T-helper 2 cell treated with Interferon-gamma antibody and Interleukin-4, amounts not matched to agents 5 μg/mL and 100 μg/mL, for 36 hours (primary cell): Measurements from ENCODE around the gene CDKN2B.

Experiments
- DNase-seq: peaks from one replicate; pipeline ENCODE4 v3.0.0; 2021; ENCODE audit warnings: low spot score
- H3K27ac Mint-ChIP-seq: one replicate; pipeline ENCODE4 v1.8.0; 2021; ENCODE audit warnings: mild to moderate bottlenecking, mixed read lengths
- H3K27me3 Mint-ChIP-seq: one replicate; pipeline ENCODE4 v1.8.0; 2021; ENCODE audit warnings: low read depth, mixed read lengths
- H3K36me3 Mint-ChIP-seq: one replicate; pipeline ENCODE4 v1.8.0; 2021; ENCODE audit warnings: low read depth, mixed read lengths
- H3K4me1 Mint-ChIP-seq: one replicate; pipeline ENCODE4 v1.8.0; 2021; ENCODE audit warnings: low read depth, mixed read lengths
- H3K4me3 Mint-ChIP-seq: one replicate; pipeline ENCODE4 v1.8.0; 2022; ENCODE audit warnings: mild to moderate bottlenecking, moderate library complexity, mixed read lengths
- H3K9me3 Mint-ChIP-seq: one replicate; pipeline ENCODE4 v1.8.0; 2021; ENCODE audit warnings: mixed read lengths

Gene CDKN2B

DNA sequence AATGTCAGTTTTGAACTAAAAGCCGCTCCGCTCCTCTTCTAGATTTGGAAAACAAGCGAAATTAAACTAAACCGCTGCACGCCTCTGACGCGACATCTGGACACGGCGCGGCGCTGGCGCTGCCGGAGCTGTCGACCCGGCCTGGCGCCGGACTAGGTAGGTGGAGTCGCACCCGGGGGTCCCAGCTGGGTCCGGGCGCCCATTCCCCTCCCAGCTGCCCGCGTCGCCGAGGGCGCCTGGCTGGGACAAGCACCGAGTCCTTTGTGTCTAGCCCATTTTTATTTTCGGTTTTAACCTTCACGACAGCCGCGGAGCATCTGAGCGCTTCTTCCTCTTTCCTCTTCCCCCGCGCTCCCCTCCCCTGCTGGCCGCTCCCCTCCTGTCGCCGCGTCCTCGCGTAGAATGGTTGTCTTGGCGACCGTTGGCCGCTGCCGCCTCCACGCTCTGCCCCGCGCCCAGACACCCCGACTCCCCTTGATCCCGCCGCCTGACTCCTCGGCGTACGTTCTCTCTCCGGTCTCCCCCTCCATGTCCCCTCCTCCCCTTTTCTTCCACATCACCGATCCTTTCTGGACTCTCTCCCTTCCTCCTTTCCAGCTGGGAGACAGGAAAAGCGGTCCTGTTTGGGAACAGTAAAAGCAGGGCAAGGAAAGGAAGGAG, 14.0 kb downstream of the CDKN2B start:
- H3K4me3 Mint-ChIP-seq, result peak overlapping the region; percentile 96
- no peaks in the 10 kb centered on the region for H3K9me3 Mint-ChIP-seq
- peaks cover 15% of the 10 kb centered on the region for H3K36me3 Mint-ChIP-seq
- peak; percentile 78 for DNase-seq
- H3K27me3 Mint-ChIP-seq, result peaks cover 37% of the 10 kb centered on the region
- peak overlapping the region; percentile 100 for H3K27ac Mint-ChIP-seq
- peaks cover 23% of the 10 kb centered on the region for H3K4me1 Mint-ChIP-seq

DNA sequence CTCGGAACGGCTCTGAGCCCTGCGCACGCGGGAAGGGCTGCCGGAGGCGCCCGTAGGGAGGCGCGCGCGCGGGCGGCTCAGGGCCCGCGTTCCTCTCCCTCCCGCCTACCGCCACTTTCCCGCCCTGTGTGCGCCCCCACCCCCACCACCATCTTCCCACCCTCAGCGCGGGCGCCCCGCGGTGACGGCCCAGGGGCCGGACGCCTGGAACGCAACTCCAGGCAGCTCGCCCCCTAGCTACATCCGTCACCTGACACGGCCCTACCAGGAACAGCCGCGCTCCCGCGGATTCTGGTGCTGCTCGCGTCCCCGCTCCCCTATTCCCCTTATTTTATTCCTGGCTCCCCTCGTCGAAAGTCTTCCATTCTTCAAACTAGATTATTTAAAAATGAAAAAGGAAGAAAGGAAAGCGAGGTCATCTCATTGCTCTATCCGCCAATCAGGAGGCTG, 14.5 kb downstream of the CDKN2B start, which contains the start of gene CDKN2B-AS1:
CDKN2B-AS1 (plus strand) TSS at position 236 of the 450 bp plus-strand sequence.
- Mint-ChIP-seq H3K9me3 (peaks cover 3% of the 10 kb centered on the region), H3K27me3 (peaks cover 37% of the 10 kb centered on the region), H3K4me1 (peaks cover 23% of the 10 kb centered on the region), H3K27ac (peak within 1 kb of the TSS; percentile 100), H3K36me3 (peaks cover 20% of the 10 kb centered on the region), H3K4me3 (peak within 1 kb of the TSS; percentile 96)
- DNase-seq, result peak; percentile 49

DNA sequence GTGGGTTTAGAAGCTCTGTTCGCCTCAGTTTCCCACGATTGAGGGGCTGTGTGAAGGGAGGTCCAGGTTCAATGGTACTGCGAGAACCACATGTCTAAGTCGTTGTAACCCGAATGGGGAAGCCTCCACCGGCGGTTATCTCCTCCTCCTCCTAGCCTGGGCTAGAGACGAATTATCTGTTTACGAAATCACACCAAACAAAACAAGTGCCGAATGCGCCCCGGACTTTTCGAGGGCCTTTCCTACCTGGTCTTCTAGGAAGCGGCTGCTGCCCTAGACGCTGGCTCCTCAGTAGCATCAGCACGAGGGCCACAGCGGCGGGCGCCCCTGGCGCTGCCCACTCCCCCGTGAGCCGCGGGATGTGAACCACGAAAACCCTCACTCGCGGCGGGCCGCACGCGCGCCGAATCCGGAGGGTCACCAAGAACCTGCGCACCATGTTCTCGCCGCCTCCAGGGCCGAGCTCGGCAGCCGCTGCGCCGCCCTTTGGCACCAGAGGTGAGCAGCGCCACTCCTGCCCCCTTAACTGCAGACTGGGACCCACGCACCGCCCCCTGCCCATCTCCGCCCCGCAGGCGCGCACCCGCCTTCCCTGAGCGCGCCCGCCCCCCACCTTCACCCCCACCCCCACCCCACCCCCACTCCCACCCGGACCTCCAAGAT, 15.1 kb downstream of the CDKN2B start, which contains the start of gene CDKN2A:
CDKN2A (minus strand) TSS at position 500 of the 663 bp plus-strand sequence.
- Mint-ChIP-seq H3K27ac (peak within 1 kb of the TSS; percentile 100), H3K9me3 (peaks cover 9% of the 10 kb centered on the region), H3K36me3 (peaks cover 26% of the 10 kb centered on the region), H3K4me1 (peaks cover 23% of the 10 kb centered on the region), H3K4me3 (peak within 1 kb of the TSS; percentile 96), H3K27me3 (peaks cover 40% of the 10 kb centered on the region)
- DNase-seq, result peak; percentile 62

DNA sequence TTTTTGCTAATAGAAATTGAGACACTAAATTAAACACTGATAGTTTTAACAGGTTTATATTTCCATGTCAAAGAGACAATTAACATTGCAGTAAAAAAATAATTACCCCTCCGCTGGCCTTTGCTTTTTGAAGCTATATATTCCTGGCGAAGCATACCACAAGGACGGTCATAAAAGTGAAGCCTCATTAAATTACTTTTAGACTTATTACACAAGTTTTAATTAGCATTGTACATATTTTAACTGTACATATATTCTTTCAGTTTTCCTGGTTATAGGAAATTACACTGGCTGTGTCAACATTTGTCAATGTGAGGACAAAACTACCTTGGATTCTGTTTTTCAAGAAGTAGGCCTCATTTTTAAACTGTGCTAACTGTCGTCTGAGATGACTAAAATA, 16.1 kb downstream of the CDKN2B start:
- DNase-seq, result no peak
- Mint-ChIP-seq H3K36me3 (peaks cover 29% of the 10 kb centered on the region), H3K27me3 (peaks cover 45% of the 10 kb centered on the region), H3K4me3 (peak overlapping the region; percentile 96), H3K4me1 (peaks cover 28% of the 10 kb centered on the region), H3K9me3 (peaks cover 12% of the 10 kb centered on the region), H3K27ac (peak overlapping the region; percentile 69)

DNA sequence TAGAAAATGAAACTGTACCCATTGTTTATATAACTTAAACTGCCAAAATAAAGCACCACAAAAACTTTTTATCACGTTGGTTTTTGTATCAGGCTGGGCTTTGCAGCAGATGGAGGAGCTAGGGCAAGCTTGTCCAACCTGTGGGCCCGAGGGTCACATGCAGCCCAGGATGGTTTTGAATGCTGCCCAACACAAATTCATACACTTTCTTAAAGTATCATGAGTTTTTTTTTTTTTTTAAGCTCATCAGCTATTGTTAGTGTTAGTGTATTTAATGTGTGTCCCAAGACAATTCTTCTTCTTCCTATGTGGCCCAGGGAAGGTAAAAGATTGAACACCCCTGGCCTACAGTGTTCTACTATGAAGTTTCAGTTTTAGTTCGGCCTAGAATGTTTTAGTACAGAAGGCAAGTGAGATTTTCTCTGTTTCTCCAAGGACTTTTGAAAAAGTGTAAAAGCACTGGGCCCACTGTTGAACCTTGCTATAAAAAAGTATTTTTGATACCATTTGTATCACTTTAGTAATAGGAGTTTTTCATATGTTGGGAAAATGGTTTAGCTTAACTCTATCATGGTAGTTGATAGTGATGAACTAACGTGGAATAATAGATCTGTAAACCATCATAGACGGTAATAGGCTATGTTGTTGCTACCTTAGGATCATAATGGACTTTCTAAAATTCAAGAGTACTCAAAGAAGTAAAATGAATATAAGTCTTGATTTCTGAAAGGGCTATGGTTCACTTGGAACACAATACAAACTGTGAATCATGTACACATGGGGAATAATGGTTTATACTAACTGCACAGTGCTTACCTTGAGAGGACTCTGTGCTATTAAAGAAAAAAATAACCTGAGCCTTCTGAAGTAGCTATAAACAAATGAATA, 17.8 kb downstream of the CDKN2B start:
- Mint-ChIP-seq H3K27me3 (peaks cover 49% of the 10 kb centered on the region), H3K36me3 (peaks cover 26% of the 10 kb centered on the region), H3K27ac (no peak overlapping the region), H3K9me3 (peaks cover 12% of the 10 kb centered on the region), H3K4me1 (peaks cover 29% of the 10 kb centered on the region), H3K4me3 (peak overlapping the region; percentile 34)
- DNase-seq, result no peak

DNA sequence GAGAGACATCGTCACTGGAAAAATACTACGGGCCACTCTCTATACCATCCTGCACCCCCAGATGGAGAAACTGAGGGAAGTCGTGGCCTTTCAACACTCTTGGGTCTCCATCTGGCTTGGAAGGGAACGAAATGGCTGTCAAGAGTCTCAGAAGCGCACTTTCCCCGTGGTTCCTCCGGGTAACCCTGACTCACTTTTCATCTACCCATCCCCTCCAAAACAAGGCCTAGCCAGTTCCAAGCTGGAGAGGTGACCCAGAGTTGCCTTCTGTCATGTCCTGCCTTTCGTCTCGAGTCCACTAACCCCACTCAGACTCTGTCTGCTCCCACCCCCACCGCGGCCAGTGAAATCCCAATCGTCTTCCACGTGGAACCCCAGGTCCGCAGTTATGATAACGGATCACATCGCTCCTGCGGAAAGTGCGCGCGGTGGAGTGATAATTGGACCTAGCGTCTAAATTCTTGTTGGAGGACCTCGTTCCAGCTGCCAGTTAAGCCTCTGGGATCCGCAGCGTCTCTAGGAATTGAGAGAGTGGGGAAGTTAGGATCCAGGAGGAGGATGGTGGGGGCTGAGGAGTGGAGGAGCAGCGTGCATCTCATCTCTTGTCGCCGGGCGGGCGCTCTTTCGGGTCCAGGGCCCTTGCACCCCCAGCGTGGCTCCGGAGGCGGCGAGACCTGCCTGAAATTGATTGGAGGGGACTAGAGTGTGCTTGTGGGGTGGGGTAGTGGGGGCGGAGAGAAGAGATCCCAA, 19.5 kb downstream of the CDKN2B start:
- no peak for DNase-seq
- no peak overlapping the region for H3K4me3 Mint-ChIP-seq
- H3K36me3 Mint-ChIP-seq, result peaks cover 25% of the 10 kb centered on the region
- peaks cover 24% of the 10 kb centered on the region for H3K4me1 Mint-ChIP-seq
- H3K27me3 Mint-ChIP-seq, result peaks cover 47% of the 10 kb centered on the region
- peaks cover 12% of the 10 kb centered on the region for H3K9me3 Mint-ChIP-seq
- H3K27ac Mint-ChIP-seq, result peak overlapping the region; percentile 45

DNA sequence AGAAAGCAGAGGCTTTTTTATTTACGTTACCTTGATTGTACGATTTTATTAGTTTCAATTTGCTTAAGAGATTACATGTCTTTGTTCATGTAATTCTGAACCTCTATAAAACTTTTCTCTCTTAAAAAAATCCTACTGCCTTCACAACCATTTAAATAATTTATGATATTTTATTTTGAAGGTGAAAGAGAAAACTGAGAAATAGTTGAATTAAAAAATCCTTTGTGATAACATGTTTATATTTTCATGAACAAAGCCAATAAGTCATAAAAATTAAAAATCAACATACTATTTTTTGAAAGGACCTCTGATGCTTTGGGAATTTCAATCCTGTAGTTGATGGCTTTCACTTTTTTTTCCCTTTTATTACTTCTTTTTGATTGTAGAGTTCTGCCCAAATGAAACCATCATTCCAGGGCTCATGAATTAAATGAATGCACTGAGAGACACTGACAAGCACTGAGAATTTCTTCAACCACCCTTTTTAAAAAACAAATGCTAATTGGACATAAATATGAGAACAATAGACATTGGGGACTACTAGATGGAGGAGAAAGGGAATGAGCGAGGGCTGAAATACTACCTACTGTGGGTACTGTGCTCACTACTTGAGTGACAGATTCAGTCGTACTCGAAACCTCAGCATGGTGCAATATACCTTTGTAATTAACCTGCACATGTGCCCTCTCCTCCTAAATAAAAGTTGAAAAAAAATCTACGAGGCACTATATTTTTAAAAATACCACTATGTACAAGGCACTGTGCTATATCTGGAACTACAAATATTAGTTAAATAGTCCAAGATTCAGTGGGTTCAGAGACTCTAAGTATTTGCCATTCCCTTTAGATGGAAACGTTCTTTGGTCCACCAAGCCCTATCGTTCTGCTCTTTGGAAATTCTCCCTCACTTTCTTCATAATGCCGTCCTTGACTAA, 20.8 kb downstream of the CDKN2B start:
- no peak overlapping the region for H3K4me3 Mint-ChIP-seq
- H3K9me3 Mint-ChIP-seq, result peaks cover 12% of the 10 kb centered on the region
- no peak overlapping the region for H3K27ac Mint-ChIP-seq
- no peak for DNase-seq
- H3K27me3 Mint-ChIP-seq, result peaks cover 57% of the 10 kb centered on the region
- peaks cover 25% of the 10 kb centered on the region for H3K36me3 Mint-ChIP-seq
- peaks cover 20% of the 10 kb centered on the region for H3K4me1 Mint-ChIP-seq

DNA sequence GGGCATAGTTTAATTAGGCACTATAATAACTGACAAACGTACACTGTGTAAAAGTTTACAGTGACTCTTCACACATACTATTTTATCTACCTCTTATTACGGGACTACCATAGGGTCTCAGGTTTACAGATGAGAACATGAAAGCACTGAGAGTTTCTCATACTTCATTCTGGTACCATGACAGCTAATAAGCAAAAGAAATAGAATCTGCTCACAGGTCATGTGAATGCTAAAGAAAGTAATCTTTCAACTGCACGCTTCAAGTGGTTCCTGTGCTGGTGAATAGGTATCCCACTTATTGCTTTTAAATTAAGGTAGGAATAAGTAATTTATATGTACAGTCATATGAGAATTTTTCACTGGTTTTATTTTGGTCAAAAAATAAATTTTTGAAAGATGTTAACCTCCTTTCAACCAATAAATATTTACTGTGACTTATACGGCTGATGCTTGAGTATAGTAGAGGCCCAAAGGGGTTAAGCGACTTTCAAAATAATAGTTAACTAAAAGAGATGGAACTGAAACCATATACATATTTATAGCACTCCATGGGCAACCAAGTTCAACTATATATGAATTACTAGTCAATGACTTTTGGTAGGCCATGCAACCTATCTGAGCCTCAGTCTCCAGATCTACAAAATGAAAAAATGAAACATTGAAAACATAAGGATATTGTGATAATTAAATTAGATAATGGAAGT, 23.0 kb downstream of the CDKN2B start:
- Mint-ChIP-seq H3K27me3 (peaks cover 78% of the 10 kb centered on the region), H3K27ac (no peak overlapping the region)

DNA sequence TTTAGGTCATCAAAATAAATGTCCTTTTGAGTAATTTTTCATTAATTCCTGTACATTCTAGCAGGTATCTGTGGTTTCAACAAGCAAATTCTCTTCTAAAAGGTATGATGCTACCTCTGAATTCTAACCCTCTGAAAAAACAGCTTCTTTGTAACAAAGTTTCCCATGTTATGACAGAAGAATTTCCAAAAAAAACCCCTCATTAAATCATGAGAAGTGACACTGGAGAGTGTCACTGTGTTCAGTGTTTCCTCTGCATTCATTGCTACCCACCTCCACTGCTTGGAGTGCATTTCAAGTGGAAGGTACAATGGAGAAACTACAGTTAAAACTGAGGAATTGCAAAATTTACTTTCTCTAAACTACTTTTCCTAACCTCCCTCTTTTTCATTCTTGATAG, 25.0 kb downstream of the CDKN2B start:
- H3K4me3 Mint-ChIP-seq, result no peak overlapping the region
- H3K36me3 Mint-ChIP-seq, result peaks cover 6% of the 10 kb centered on the region
- H3K27ac Mint-ChIP-seq, result no peak overlapping the region
- H3K27me3 Mint-ChIP-seq, result peaks cover 75% of the 10 kb centered on the region
- H3K9me3 Mint-ChIP-seq, result peaks cover 3% of the 10 kb centered on the region
- no peak for DNase-seq
- H3K4me1 Mint-ChIP-seq, result peaks cover 15% of the 10 kb centered on the region

More for the DNA sequence above, 23.0 kb downstream of the CDKN2B start:
- H3K36me3 Mint-ChIP-seq, result peaks cover 21% of the 10 kb centered on the region
- peaks cover 12% of the 10 kb centered on the region for H3K9me3 Mint-ChIP-seq
- H3K4me3 Mint-ChIP-seq, result no peak overlapping the region
- peaks cover 14% of the 10 kb centered on the region for H3K4me1 Mint-ChIP-seq
- no peak for DNase-seq

DNA sequence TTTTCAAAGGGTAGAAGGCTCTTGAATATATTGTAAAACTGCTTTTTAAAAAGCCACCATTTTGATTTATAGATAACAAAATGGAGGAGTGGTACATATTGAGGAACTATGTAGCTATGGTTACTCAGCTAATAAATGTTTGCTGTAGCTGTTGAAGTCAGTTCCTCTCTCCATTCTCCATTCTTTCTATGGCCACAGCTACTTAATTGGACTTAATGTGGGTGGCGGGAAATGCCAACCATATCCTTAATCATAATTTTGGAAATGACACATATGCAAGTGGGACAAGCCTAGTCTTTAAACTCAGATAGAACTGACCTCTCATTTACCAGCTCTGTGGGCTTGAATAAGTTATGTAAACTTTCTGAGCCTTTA, 25.6 kb downstream of the CDKN2B start:
- Mint-ChIP-seq H3K36me3 (peaks cover 2% of the 10 kb centered on the region), H3K9me3 (no peaks in the 10 kb centered on the region), H3K4me1 (peaks cover 14% of the 10 kb centered on the region), H3K4me3 (no peak overlapping the region), H3K27ac (no peak overlapping the region), H3K27me3 (peaks cover 75% of the 10 kb centered on the region)
- DNase-seq, result no peak

DNA sequence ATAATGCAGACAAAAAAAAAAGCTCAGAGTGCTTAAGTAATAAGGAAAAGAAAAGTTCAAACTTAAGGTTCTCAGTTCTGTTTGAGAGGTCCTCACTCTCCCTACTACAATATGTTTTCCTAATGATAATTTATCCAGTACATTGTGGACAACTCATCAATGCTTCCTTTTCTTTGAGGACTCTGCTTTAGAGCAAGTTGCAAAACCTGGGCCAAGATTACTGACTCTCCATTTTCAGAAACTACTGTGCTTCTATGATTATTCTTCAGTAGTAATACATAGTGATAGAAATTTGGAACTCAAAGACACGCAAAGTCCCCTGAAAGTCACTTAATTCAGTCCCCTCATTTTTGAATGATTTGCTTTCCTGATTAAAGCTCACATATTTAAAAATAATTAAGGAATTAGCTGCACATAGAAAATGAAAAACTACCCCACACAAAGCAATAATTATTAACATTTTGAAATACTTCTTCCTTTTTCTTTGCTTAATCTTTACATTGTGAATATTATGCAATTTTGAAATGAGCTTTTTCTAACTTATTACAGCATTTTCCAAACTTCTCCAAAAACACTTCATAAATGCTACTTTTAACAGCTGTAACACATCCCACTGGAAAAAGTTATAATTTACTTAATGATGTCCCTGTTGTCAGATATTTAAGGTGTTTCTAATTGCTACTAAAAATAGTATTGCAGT, 26.1 kb downstream of the CDKN2B start:
- Mint-ChIP-seq H3K9me3 (no peaks in the 10 kb centered on the region), H3K36me3 (peaks cover 2% of the 10 kb centered on the region), H3K27ac (no peak overlapping the region), H3K4me3 (no peak overlapping the region), H3K27me3 (peaks cover 73% of the 10 kb centered on the region), H3K4me1 (peaks cover 11% of the 10 kb centered on the region)
- no peak for DNase-seq

DNA sequence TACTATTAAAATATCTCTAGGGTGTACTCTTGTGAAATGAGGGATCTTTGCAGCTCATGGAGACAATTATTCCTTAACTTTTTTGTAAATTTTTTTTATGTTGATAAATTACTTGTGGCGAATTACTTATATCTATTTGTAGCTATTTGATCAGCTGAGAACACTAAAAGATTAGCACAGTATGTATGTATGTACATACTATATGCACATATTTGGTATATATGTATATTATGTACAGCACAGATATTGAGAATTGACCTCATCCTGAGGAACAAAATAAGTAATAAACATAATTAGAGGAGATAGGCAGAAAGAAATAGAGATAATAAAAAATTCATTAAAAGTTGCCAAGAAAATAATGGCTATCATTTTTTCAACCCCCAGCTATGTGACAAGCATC, 26.7 kb downstream of the CDKN2B start:
- no peak for DNase-seq
- Mint-ChIP-seq H3K27me3 (peaks cover 74% of the 10 kb centered on the region), H3K27ac (no peak overlapping the region), H3K36me3 (peaks cover 2% of the 10 kb centered on the region), H3K9me3 (no peaks in the 10 kb centered on the region), H3K4me3 (no peak overlapping the region), H3K4me1 (peaks cover 11% of the 10 kb centered on the region)
